NB4 (cell line): ENCODE results near the gene RBPJL.

Experiments
- MYC ChIP-seq: IDR thresholded peaks from 2 replicates; pipeline ENCODE4 v1.6.1; 2011; ENCODE audit warnings: low read depth, low read length
- POLR2A ChIP-seq: IDR thresholded peaks from 2 replicates; pipeline ENCODE4 v1.6.1; 2011; ENCODE audit warnings: mild to moderate bottlenecking; ENCODE audit not compliant: insufficient read length; ENCODE audit errors: extremely low read depth
- TF ChIP-seq, protein P1 (sequence below): IDR thresholded peaks from one replicate; pipeline ENCODE4 v1.5.1; 2012; ENCODE audit warnings: low read depth, low read length

DNA sequence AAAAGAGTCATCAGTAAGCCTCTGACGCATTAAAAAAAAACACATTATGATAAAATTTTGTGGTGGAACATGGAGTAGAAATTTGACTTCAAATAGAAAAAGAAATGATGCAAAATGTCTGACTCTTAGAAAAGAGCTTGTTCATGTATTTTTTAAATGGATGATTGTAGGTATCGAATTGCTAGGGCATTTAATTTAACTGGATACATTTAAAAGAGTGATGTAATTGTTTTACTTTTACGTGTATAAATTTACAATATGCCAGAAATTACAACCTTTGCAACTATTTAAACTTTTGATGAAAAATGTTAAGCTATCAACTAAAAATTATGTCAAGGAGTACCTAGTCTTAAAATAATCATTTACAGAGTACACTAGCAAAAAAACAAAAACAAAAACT lies 46.1 kb downstream of the RBPJL start:
- TF ChIP-seq, protein P1, sequence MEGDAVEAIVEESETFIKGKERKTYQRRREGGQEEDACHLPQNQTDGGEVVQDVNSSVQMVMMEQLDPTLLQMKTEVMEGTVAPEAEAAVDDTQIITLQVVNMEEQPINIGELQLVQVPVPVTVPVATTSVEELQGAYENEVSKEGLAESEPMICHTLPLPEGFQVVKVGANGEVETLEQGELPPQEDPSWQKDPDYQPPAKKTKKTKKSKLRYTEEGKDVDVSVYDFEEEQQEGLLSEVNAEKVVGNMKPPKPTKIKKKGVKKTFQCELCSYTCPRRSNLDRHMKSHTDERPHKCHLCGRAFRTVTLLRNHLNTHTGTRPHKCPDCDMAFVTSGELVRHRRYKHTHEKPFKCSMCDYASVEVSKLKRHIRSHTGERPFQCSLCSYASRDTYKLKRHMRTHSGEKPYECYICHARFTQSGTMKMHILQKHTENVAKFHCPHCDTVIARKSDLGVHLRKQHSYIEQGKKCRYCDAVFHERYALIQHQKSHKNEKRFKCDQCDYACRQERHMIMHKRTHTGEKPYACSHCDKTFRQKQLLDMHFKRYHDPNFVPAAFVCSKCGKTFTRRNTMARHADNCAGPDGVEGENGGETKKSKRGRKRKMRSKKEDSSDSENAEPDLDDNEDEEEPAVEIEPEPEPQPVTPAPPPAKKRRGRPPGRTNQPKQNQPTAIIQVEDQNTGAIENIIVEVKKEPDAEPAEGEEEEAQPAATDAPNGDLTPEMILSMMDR: no peak
- TF ChIP-seq POLR2A (no peak), MYC (no peak)
